ENCODE measurements around the gene RELCH.

Gene RELCH

GRCh38 chr18:62346333-62347088 is 159.5 kb downstream of the RELCH start:
- H3K9me3 ChIP-seq (ENCODE audit: low read length), result no peaks in the 10 kb centered on the region
- H3K27ac ChIP-seq (ENCODE audit: low read depth, low read length), result no peak overlapping the region
- H3K27me3 ChIP-seq (ENCODE audit: control insufficient read depth in 1 of 2, insufficient read depth in 2 of 2, low read length in 2 of 2), result no peaks in the 10 kb centered on the region

GRCh38 chr18:62347089-62347506 is 160.0 kb downstream of the RELCH start:
- no peak overlapping the region for H3K27ac ChIP-seq (ENCODE audit: low read depth, low read length)
- H3K36me3 ChIP-seq (ENCODE audit: insufficient read depth, low read length), result no peaks in the 10 kb centered on the region

More at GRCh38 chr18:62346333-62347088, 159.5 kb downstream of the RELCH start:
- Histone ChIP-seq H3K4me3 (ENCODE audit: low read depth in 1 of 2, low read length in 2 of 2) (no peak overlapping the region), H3K36me3 (ENCODE audit: insufficient read depth, low read length) (no peaks in the 10 kb centered on the region), H3K4me1 (ENCODE audit: insufficient read depth, low read length) (no peaks in the 10 kb centered on the region), H3K9ac (ENCODE audit: low read length) (no peak overlapping the region)

GRCh38 chr18:62348474-62348873 is 161.4 kb downstream of the RELCH start:
- no peak overlapping the region for H3K4me3 ChIP-seq (ENCODE audit: low read depth in 1 of 2, low read length in 2 of 2)
- no peaks in the 10 kb centered on the region for H3K4me1 ChIP-seq (ENCODE audit: insufficient read depth, low read length)
- no peak overlapping the region for H3K9ac ChIP-seq (ENCODE audit: low read length)
- H3K27me3 ChIP-seq (ENCODE audit: control insufficient read depth in 1 of 2, insufficient read depth in 2 of 2, low read length in 2 of 2), result no peaks in the 10 kb centered on the region
- H3K36me3 ChIP-seq (ENCODE audit: insufficient read depth, low read length), result no peaks in the 10 kb centered on the region
- no peaks in the 10 kb centered on the region for H3K9me3 ChIP-seq (ENCODE audit: low read length)
- H3K27ac ChIP-seq (ENCODE audit: low read depth, low read length), result no peak overlapping the region

More at GRCh38 chr18:62347089-62347506, 160.0 kb downstream of the RELCH start:
- Histone ChIP-seq H3K9ac (ENCODE audit: low read length) (no peak overlapping the region), H3K4me3 (ENCODE audit: low read depth in 1 of 2, low read length in 2 of 2) (no peak overlapping the region), H3K4me1 (ENCODE audit: insufficient read depth, low read length) (no peaks in the 10 kb centered on the region), H3K9me3 (ENCODE audit: low read length) (no peaks in the 10 kb centered on the region), H3K27me3 (ENCODE audit: control insufficient read depth in 1 of 2, insufficient read depth in 2 of 2, low read length in 2 of 2) (no peaks in the 10 kb centered on the region)

GRCh38 chr18:62353170-62353569 is 166.1 kb downstream of the RELCH start:
- Histone ChIP-seq H3K27ac (ENCODE audit: low read depth, low read length) (no peak overlapping the region), H3K4me1 (ENCODE audit: insufficient read depth, low read length) (no peaks in the 10 kb centered on the region), H3K27me3 (ENCODE audit: control insufficient read depth in 1 of 2, insufficient read depth in 2 of 2, low read length in 2 of 2) (no peaks in the 10 kb centered on the region), H3K36me3 (ENCODE audit: insufficient read depth, low read length) (no peaks in the 10 kb centered on the region), H3K9ac (ENCODE audit: low read length) (no peak overlapping the region), H3K4me3 (ENCODE audit: low read depth in 1 of 2, low read length in 2 of 2) (no peak overlapping the region), H3K9me3 (ENCODE audit: low read length) (no peaks in the 10 kb centered on the region)

- Histone ChIP-seq H3K27me3 (ENCODE audit: control insufficient read depth in 1 of 2, insufficient read depth in 2 of 2, low read length in 2 of 2) (no peaks in the 10 kb centered on the region), H3K9me3 (ENCODE audit: low read length) (no peaks in the 10 kb centered on the region), H3K36me3 (ENCODE audit: insufficient read depth, low read length) (no peaks in the 10 kb centered on the region), H3K4me1 (ENCODE audit: insufficient read depth, low read length) (no peaks in the 10 kb centered on the region), H3K27ac (ENCODE audit: low read depth, low read length) (no peak overlapping the region), H3K9ac (ENCODE audit: low read length) (no peak overlapping the region), H3K4me3 (ENCODE audit: low read depth in 1 of 2, low read length in 2 of 2) (no peak overlapping the region)
These were observed 167.1 kb downstream of the RELCH start for GRCh38 chr18:62354151-62354550.

GRCh38 chr18:62357079-62357719 is 170.1 kb downstream of the RELCH start:
- no peak overlapping the region for H3K27ac ChIP-seq (ENCODE audit: low read depth, low read length)
- H3K27me3 ChIP-seq (ENCODE audit: control insufficient read depth in 1 of 2, insufficient read depth in 2 of 2, low read length in 2 of 2), result no peaks in the 10 kb centered on the region
- no peaks in the 10 kb centered on the region for H3K4me1 ChIP-seq (ENCODE audit: insufficient read depth, low read length)
- no peaks in the 10 kb centered on the region for H3K36me3 ChIP-seq (ENCODE audit: insufficient read depth, low read length)
- no peak overlapping the region for H3K4me3 ChIP-seq (ENCODE audit: low read depth in 1 of 2, low read length in 2 of 2)
- H3K9ac ChIP-seq (ENCODE audit: low read length), result no peak overlapping the region
- H3K9me3 ChIP-seq (ENCODE audit: low read length), result no peaks in the 10 kb centered on the region
